NT2/D1 (cell line): ENCODE results near the gene SLC24A3.

Experiments used
- SUZ12 ChIP-seq: IDR thresholded peaks from 2 replicates; pipeline ENCODE4 v1.6.1; 2011; ENCODE audit not compliant: insufficient read length, insufficient read depth; ENCODE audit errors: extremely low read depth
- YY1 ChIP-seq: IDR thresholded peaks from 2 replicates; pipeline ENCODE4 v1.6.1; 2011; ENCODE audit not compliant: insufficient read length, insufficient read depth

GRCh38 chr20:19746396-19746795, 534.0 kb downstream of the SLC24A3 start:
- TF ChIP-seq YY1 (no peak), SUZ12 (no peak)
